NB4 (cell line): ENCODE results near the gene CFLAR.

Experiments
- DNase-seq: peaks from one replicate; pipeline ENCODE4 v3.0.0; 2010; ENCODE audit warnings: low read depth
- H3K4me3 ChIP-seq: one replicate; pipeline ENCODE4 v1.5.1; 2011; ENCODE audit warnings: mild to moderate bottlenecking, low read depth, low read length, moderate library complexity
- MYC ChIP-seq: IDR thresholded peaks from 2 replicates; pipeline ENCODE4 v1.6.1; 2011; ENCODE audit warnings: low read depth, low read length
- POLR2A ChIP-seq: IDR thresholded peaks from 2 replicates; pipeline ENCODE4 v1.6.1; 2011; ENCODE audit warnings: mild to moderate bottlenecking; ENCODE audit not compliant: insufficient read length; ENCODE audit errors: extremely low read depth
- TF ChIP-seq, protein P1 (sequence below): IDR thresholded peaks from 2 replicates; pipeline ENCODE4 v1.6.1; 2011; ENCODE audit warnings: low read depth, low read length
- TF ChIP-seq, protein P2 (sequence below): IDR thresholded peaks from one replicate; pipeline ENCODE4 v1.5.1; 2012; ENCODE audit warnings: low read depth, low read length

CFLAR gene

DNA sequence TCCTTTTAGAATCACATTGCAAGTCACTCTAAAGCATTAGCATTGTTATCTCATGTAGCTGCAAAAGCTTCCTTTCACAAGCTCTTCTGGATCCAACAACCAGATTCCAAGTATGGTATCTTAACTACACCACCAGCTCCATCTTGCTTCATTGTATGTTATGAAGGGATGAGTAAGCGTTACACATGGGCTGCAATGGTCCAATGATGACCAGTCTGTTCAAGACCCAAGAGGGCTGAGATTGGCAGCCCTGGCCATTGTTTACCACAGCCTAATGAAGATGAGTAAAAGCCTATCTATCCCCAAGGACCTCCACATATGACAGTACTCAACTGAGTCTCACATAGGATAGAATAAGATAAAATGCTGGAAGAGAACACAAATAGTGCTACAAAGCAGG, 6.3 kb downstream of the CFLAR start:
- H3K4me3 ChIP-seq: peak overlapping the region; percentile 98
- no peak for TF ChIP-seq POLR2A
- TF ChIP-seq, protein P1, sequence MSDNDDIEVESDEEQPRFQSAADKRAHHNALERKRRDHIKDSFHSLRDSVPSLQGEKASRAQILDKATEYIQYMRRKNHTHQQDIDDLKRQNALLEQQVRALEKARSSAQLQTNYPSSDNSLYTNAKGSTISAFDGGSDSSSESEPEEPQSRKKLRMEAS: no peak
- TF ChIP-seq, protein P2, sequence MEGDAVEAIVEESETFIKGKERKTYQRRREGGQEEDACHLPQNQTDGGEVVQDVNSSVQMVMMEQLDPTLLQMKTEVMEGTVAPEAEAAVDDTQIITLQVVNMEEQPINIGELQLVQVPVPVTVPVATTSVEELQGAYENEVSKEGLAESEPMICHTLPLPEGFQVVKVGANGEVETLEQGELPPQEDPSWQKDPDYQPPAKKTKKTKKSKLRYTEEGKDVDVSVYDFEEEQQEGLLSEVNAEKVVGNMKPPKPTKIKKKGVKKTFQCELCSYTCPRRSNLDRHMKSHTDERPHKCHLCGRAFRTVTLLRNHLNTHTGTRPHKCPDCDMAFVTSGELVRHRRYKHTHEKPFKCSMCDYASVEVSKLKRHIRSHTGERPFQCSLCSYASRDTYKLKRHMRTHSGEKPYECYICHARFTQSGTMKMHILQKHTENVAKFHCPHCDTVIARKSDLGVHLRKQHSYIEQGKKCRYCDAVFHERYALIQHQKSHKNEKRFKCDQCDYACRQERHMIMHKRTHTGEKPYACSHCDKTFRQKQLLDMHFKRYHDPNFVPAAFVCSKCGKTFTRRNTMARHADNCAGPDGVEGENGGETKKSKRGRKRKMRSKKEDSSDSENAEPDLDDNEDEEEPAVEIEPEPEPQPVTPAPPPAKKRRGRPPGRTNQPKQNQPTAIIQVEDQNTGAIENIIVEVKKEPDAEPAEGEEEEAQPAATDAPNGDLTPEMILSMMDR: no peak
- TF ChIP-seq MYC: no peak
- peak; percentile 65 for DNase-seq

DNA sequence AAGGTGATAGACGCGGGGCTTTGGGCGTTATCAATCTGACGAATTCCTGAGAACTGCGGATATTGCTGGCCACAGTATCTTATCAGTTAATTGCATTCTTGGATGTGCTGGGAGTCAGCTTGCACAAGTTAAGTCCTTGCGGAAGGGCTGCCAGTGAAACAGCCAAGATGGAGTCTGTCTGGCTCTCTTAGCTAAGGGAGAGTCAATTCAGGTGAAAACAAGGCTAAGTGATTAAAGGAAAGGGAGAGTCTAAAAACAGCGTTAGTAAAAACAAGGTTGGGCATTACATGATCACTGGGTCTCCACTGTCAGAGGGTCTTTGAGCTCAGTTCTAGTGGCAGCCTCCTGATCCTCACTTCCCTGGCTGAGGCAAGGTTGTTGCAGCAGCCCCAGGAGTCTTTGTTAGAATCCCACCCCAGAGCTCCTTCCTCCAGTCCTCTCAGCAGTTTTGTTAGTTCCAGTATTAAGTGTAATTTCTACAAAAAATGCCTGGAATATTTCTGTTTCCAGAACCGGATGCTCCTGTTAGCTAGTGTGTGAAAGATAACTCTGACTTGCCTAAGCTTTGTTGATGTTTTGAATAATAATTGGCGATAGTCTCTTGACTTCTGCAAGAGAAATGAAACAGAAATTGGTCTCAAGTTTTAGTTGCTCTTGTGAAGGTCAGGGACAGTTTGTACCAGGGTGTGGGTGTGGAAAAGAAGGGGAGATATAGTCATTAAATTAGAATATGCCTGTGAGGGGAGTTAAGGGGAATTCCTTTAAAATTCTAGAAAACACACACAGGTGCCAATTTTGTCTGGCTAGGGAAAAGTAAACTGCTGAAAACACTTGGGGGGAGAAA, 10.6 kb downstream of the CFLAR start:
- peak overlapping the region; percentile 29 for H3K4me3 ChIP-seq
- TF ChIP-seq POLR2A (no peak), MYC (no peak)
- TF ChIP-seq, protein P1: no peak
- TF ChIP-seq, protein P2: no peak
- no peak for DNase-seq

DNA sequence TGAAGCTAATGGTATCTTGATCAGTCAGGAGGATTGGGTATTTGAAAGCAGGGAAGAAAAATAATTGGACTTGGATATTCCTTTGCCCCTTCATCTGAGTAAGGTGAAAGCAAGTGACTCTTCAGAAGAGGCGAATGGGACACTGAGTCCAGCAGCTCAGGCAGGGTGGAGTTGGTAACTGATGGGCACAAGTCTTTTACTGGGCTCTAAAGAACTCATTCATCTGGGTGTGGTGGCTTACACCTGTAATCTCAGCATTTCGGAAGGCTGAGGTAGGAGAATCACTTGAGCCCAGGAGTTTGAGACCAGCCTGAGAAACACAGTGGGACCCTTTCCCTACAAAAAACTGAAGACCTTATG, 11.2 kb downstream of the CFLAR start:
- TF ChIP-seq, protein P2: no peak
- H3K4me3 ChIP-seq: peak overlapping the region; percentile 27
- DNase-seq: no peak

DNA sequence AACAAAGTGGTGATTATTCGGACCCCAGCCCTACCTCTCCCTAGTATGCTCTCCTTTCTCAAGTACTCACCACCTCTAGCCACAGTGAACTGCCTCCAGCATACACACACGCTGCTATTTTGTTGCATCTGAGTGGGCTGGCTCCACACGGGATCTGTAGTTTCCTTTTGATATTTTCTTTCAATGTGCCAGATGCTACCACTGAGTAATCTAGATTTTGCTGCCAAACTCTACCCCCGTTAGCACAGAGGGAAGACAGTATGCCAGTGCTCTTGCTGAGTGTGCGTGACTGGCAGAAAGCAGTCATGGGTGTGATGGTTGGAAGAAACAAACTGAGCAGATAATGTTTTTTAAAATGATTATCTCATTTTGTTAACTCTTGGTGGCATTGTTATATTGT, 11.6 kb downstream of the CFLAR start:
- peak overlapping the region; percentile 27 for H3K4me3 ChIP-seq
- no peak for DNase-seq
- TF ChIP-seq POLR2A (no peak), MYC (no peak)
- TF ChIP-seq, protein P1: no peak
- TF ChIP-seq, protein P2: no peak

DNA sequence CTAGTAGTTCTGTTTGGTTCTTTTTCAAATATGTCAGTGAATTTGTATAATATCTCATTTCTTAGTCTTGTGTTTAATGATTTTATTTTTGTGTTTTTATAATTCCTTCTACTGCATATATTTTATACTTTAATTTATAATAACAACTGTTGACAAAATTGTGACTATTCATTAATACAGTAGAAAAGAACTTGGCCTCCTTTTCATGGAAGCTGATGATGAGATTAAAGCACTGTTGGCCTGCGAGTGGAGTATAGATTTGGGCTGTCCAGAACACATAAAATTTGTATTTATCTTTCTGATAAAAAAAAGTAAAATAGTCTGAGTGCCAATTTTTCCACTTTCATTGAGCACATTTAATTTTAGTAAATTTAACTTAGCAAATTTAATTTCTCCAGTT, 12.1 kb downstream of the CFLAR start:
- TF ChIP-seq POLR2A (no peak), MYC (no peak)
- TF ChIP-seq, protein P1: no peak
- peak overlapping the region; percentile 27 for H3K4me3 ChIP-seq
- no peak for DNase-seq

DNA sequence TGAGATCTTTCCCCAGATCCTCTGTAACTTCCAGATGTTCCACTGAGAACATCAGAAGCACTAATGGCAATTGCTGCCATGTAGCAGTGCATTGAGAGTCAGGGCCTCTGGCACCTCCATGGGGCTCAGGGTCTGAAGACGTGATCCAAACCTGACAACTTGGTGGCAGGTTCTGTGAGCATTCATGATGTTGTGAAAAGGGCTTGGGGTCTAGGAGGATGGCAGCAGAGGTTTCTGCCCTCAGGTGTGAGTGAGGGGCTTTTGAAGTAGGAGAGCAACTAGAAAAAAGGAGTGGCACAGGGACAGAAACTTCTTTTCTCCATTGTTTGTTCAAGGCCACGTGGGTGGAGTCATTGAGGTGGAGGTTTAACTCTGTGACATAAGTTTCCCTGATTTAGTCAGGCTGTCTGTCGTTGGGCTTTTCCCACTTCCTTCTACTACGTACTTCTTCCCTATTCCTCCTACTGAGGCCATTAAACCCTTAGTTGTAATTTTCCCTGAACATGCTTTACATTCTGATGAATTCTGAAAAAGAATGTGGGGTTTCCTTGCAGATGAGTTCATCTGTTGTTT, 13.1 kb downstream of the CFLAR start:
- TF ChIP-seq, protein P2: no peak
- TF ChIP-seq MYC (0 out of 2 replicates have a peak, but pooled peaks have one; percentile 16), POLR2A (no peak)
- TF ChIP-seq, protein P1: peak; percentile 91
- peak overlapping the region; percentile 0 for H3K4me3 ChIP-seq
- DNase-seq: peak; percentile 55
